ENCODE measurements around the gene TNFRSF6B.
"Not testable (repeated sequence)": the region's sequence is repeated elsewhere in the genome, so short reads cannot be mapped to it uniquely, and the experiment has no call there.

The TNFRSF6B gene

GRCh38 chr20:63662813-63663189, 33.7 kb upstream of the TNFRSF6B start:
- no peak for DNase-seq (ENCODE audit: low read depth)

GRCh38 chr20:63663332-63664066, 33.0 kb upstream of the TNFRSF6B start:
- no peak for DNase-seq (ENCODE audit: low read depth)

DNA sequence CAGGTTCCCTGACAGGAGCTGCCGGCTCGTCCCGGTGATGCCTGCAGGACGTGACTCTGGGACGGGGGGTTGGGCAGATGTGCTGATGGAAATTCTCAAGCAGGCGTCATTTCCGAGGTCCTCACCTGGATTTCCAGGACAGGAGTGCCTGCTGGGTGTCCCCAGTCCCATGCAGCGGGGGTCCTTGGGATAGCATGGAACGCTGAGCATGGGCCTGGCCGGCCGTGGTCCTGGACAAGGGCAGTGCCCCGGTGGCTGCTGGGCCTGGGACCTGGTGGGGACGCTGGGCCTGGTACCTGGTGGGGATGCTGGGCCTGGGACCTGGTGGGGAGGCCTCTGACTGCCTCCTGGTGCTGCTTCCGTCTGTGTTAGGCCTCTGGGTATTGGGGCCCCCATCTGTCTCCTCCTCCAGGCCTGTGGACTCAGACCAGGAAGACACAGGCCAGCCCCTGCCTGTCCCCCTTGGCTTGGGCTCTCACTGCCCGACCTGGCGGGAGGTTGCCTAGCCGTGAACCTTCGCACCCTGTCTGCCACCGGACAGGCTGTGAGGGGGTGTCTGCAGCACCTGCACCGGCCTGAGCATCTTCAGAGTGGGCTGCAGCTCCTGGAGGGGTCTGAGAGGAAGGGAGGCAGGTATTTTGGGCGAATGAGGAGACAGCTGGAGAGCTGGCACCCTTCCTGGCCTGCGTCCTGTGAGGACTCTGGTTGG, 32.2 kb upstream of the TNFRSF6B start:
- DNase-seq (ENCODE audit: low read depth) = no peak

- no peak for DNase-seq (ENCODE audit: low read depth)
Measured at GRCh38 chr20:63664861-63665594, 31.4 kb upstream of the TNFRSF6B start.

DNA sequence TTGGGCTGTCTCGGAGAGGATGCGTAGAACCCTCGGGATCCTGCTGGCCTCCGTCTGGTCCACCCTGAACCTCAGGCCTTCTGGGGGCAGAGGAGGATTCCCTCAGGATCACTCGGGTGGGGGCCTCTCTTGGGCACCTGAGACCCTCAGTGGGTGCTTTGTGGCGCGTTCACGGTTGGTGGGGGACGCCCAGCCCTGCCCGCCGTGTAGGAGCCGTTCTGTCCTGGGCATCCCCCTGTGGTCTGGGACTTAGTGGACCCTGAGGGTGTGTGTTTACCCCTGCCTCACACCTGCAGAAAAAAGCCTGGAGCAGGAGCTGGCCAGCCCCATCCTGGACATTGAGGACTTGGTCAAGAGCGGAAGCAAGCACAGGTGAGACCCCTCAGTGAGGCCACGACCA, 30.7 kb upstream of the TNFRSF6B start:
- DNase-seq (ENCODE audit: low read depth) = no peak

DNA sequence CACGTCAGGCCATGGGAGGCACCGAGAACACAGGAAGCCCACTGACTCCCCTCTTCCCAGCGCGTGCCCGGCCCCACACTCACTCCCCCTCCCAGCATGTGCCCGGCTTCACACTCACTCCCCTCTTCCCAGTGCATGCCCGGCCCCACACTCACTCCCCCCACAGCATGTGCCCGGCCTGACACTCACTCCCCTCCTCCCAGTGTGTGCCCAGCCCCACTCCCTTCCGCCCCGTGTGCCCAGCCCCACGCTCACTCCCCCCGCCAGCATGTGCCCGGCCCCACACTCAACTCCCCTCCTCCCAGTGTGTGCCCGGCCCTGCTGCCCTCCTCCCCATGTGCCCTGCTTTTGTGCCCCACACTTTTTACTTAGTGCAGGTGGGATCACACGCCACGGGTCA, 28.6 kb upstream of the TNFRSF6B start:
- no peak for DNase-seq (ENCODE audit: low read depth)

- DNase-seq (ENCODE audit: low read depth) = no peak
Measured at GRCh38 chr20:63668351-63668750, 28.1 kb upstream of the TNFRSF6B start.

- DNase-seq (ENCODE audit: low read depth) = not testable (repeated sequence)
Measured at GRCh38 chr20:63671695-63672094, 24.8 kb upstream of the TNFRSF6B start.

DNA sequence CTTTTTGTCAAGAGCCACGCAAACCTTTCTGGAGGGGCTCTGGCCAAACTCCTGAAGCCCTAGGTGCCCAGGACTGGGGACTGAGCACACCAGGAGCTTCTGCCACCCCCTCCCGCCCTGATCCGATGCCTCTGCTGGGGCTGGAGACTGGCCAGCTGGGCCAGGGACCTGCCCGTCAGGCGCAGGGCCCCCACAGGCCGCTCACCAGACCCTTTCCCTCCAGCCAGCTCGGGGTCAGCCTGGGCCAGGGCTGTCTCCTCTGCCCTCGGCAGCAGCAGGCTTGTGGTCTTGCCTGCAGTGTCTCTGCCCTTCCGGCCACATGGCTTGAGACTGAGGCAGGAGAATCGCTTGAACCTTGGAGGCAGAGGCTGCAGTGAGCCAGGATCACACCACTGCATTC, 23.8 kb upstream of the TNFRSF6B start:
- DNase-seq (ENCODE audit: low read depth) = no peak

DNA sequence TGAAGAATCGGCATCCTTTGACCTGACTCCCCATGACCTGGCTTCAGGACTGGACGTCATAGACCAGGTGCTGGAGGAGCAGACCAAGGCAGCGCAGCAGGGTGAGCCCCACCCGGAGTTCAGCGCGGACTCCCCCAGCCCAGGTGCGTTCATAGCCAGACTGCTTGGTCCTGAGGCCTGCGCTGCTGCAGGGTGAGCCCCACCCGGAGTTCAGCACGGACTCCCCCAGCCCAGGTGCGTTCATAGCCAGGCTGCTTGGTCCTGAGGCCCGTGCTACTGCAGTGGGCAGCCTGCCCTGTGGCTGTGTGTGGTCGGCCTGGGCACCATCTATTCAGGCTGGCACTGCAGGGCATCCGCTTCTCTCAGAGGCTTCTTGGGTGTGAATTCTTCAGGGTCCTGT, 22.5 kb upstream of the TNFRSF6B start:
- DNase-seq (ENCODE audit: low read depth) = no peak

DNA sequence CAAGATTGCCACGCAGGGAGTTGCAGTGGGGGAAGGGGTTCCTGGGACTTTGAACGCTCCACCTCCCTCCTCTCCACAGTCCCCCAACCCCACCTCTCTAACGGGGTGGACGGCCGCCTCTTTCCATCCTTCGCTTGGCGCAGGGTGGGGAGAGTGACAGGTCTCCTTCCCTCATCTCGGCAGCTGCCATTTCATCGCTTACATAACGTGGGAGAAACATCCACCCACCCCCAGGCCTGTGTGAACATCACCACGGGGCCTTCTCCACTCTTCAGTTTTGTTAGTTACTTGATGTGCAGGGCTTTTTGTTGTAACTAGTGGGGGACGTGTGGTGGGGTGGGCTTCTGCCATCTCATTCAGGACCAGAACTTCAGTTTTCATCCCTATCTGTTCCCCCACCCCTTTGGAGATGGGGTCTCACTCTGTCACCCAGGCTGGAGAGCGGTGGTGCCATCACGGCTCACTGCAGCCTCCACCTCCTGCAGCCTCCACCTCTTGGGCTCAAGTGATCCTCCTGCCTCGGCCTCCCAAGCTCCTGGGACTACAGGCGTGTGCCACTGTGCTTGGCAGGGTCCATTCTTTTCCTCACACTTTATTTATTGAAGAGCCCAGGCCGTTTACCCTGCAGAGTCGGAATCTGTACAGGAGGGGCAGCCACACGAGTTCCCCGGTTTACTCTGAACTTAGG, 20.6 kb upstream of the TNFRSF6B start:
- no peak for DNase-seq (ENCODE audit: low read depth)

DNA sequence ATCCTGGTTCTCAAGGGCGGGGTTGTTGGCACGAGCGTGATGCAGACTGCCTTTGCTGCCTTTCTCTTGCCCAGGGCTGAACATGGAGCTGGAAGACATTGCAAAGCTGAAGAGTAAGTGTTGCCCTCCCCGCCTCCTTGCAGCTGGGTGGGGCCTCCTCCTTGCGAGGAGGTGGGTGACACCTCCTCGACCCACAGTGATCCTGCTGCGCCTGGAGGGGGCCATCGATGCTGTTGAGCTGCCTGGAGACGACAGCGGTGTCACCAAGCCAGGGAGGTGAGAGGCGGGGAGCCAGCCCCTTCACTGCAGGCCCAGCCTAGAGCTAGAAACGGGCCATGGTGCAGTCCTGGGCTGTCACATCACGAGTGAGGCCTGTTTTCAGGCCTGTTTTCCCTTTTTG, 18.4 kb upstream of the TNFRSF6B start:
- no peak for DNase-seq (ENCODE audit: low read depth)

- no peak for DNase-seq (ENCODE audit: low read depth)
Measured at GRCh38 chr20:63678667-63679465, 17.6 kb upstream of the TNFRSF6B start.

DNA sequence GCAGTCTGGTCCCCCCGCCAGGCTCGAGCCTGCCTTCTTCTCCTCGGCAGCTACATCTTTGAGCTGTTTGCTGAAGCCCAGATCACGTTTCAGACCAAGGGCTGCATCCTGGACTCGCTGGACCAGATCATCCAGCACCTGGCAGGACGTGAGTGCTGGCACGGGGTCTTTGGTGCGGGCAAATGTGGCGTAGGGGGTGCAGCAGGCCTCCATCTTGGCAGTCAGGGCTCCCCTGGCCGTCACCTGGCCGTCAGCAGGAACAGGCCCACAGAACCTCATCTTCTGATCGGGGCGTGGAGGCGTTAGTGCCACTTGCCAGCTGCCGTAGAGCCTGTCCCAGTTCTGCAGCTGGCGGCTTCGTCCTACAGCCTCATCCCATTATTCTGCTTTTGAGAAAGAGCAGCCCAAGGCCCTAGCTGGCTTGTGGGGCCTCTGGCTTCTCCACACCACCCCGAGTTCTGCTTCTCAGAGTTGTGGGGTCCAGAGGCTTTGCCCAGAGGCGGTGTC, 16.6 kb upstream of the TNFRSF6B start:
- DNase-seq (ENCODE audit: low read depth) = no peak

DNA sequence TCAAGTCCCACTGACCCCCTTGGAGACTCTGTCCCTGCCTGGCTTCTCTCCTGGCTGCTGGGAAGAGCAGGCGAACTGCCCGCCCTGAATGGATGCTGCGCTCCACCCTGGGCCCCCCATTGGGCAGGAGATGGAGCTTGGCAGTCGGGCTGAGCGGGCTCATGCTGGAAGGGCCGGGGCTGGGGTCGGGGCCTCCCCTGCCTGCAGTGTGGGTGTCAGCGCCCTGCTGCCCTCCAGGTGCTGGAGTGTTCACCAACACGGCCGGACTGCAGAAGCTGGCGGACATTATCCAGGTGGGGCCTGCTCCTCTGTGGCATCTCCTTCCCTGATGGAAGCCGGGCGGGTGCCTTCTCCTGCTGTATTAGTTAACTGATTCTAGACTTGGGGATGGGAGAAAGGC, 16.0 kb upstream of the TNFRSF6B start:
- no peak for DNase-seq (ENCODE audit: low read depth)

- no peak for DNase-seq (ENCODE audit: low read depth)
Measured at GRCh38 chr20:63680857-63681608, 15.4 kb upstream of the TNFRSF6B start.

DNA sequence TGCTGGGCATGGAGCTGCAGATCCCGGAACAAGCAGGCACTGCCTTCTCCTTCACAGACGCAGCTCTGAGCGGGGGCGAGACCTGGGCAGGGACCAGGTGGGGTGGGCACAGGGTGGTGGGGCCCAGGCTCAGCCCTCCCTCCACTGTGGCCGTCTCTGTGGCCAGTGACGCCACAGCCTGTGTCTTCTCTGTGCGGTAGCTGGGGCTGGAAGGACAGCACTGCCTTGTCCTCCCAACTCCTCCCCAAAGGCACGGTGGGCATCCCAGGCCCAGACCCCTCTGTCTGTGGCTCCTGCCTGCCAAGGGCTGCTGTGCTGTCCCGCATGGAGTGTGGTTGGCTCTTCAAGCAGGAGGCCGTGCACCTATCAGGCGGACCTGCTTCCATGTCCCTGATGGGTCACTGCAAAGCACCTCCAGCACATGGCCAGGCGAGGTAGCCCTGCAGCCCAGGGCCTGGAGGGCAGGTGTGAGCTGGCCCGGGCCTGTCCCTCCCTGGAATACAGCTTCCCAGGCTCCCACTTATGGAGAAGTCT, 14.8 kb upstream of the TNFRSF6B start:
- no peak for DNase-seq (ENCODE audit: low read depth)

DNA sequence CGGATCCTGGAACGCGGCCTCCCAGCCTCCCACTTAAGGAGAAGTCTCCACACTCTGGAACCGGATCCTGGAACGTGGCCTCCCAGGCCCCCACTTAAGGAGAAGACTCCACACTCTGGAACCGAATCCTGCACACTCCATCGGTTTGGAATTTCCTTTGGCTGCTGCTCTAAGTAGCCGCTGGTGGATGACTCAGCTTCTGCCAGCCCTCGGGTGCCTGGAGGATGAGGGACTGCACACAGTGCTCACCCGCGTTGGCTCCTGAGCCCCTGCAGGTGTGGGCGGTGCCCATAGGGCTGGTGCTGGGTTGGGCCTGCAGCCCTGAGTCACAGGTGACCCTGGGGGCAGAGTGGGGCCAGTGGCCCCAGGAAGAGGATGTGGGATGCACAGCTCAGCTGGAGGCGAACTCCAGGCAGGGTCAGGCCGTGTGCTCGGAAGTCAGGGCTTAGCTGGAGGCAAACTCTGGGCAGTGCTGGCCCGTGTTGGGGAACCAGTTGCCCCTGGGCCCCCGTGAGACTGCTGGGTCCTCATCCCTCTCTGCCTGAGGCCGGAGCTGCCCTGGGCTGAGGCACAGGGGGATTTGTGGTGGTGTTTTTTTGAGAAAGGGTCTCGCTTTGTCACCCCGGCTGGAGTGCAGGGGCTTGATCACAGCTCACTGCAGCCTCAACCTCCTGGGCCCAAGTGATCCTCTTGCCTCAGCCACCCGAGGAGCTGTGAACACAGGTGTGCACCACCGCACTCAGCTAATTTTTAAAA, 13.9 kb upstream of the TNFRSF6B start:
- DNase-seq (ENCODE audit: low read depth) = no peak

DNA sequence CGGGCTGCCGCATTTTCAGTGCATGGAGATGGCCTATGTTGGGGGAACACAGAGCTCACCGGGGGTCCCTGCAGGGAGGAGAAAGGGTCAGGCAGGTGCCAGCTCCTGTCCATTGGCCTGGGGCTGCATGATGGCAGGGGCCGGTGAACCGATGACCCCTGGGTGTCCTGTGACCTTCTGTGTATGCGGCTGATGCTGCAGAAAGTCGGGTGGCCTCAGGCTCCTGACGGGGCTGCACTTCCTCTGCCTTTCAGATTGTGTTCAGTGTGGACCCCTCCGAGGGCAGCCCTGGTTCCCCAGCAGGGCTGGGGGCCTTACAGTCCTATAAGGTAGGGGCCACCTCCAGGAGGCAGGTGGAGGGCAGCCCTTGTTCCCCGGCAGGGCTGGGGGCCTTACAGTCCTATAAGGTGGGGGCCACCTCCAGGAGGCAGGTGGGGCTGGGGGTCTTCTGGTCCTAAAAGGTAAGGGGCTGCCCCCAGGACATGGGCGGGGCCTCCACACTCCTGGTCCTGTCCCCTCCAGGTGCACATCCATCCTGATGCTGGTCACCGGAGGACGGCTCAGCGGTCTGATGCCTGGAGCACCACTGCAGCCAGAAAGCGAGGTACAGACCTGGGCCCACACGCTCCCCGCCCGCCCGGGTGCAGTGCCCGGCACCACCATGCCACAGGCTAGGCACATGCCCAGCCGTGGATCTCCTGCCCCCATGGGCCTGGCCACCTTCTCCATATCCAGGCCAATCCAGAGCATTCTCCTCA, 11.0 kb upstream of the TNFRSF6B start:
- no peak for DNase-seq (ENCODE audit: low read depth)
